Measurements from ENCODE around the gene GLYATL1B. TPM values are rescaled to one million over a fixed set of nuclear protein-coding genes. Genes with fewer than 3 reads are reported as not detected.

Gene GLYATL1B
- total and polyA plus RNA-seq, 10 of the 15 experiments (the other 5 are each of a cell fraction or from before 2014, with no cell fraction given): 0.10 to 1.7 (median 0.24) TPM; not detected in 4

DNA sequence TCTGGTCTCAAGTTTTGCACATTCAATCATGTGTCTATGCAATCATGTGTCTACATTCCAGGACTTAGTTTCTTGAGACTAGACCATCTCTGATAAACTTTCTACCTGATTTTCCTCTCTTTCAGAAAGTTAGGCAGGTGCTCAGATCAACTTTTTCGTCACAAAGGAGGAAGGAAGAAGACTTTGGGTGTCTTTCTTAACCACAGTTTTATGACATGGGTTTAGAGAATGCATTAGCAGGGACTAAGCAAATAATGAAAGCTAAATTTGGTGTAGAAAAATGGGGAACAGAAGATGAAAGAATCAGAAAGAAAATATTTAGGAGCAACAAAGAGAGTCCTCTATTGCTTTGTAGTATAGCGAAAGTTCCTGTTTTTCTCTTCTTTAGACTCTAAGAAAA is 7.7 kb upstream of the GLYATL1B start (continued):
- TF ChIP-seq YBX1 (IDR thresholded peaks at IDR 0.05) (no peak), CBX5 (IDR thresholded peaks at IDR 0.05; ENCODE audit: low read depth) (no peak), CREM (IDR thresholded peaks at IDR 0.05; ENCODE audit: low read depth) (peak; percentile 39; the same call in 1 of the 2 replicates), POLR2AphosphoS5 (IDR thresholded peaks at IDR 0.05; ENCODE audit: low read length) (no peak), HCFC1 (IDR thresholded peaks at IDR 0.05; ENCODE audit: low read length) (no peak), PAX8 (IDR thresholded peaks at IDR 0.05) (no peak), CBX3 (IDR thresholded peaks at IDR 0.05; ENCODE audit: borderline replicate concordance, low read depth) (no peak), ZNF274 (IDR thresholded peaks at IDR 0.05; ENCODE audit: insufficient read depth, insufficient read length) (no peak)
- TF ChIP-seq, protein P1, sequence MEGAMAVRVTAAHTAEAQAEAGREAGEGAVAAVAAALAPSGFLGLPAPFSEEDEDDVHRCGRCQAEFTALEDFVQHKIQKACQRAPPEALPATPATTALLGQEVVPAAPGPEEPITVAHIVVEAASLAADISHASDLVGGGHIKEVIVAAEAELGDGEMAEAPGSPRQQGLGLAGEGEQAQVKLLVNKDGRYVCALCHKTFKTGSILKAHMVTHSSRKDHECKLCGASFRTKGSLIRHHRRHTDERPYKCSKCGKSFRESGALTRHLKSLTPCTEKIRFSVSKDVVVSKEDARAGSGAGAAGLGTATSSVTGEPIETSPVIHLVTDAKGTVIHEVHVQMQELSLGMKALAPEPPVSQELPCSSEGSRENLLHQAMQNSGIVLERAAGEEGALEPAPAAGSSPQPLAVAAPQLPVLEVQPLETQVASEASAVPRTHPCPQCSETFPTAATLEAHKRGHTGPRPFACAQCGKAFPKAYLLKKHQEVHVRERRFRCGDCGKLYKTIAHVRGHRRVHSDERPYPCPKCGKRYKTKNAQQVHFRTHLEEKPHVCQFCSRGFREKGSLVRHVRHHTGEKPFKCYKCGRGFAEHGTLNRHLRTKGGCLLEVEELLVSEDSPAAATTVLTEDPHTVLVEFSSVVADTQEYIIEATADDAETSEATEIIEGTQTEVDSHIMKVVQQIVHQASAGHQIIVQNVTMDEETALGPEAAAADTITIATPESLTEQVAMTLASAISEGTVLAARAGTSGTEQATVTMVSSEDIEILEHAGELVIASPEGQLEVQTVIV (IDR thresholded peaks at IDR 0.05; ENCODE audit: borderline replicate concordance, partially characterized antibody): no peak
- TF ChIP-seq, protein P2, sequence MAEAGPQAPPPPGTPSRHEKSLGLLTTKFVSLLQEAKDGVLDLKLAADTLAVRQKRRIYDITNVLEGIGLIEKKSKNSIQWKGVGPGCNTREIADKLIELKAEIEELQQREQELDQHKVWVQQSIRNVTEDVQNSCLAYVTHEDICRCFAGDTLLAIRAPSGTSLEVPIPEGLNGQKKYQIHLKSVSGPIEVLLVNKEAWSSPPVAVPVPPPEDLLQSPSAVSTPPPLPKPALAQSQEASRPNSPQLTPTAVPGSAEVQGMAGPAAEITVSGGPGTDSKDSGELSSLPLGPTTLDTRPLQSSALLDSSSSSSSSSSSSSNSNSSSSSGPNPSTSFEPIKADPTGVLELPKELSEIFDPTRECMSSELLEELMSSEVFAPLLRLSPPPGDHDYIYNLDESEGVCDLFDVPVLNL (IDR thresholded peaks at IDR 0.05; ENCODE audit: low read depth, low read length): no peak
- TF ChIP-seq, protein P3, sequence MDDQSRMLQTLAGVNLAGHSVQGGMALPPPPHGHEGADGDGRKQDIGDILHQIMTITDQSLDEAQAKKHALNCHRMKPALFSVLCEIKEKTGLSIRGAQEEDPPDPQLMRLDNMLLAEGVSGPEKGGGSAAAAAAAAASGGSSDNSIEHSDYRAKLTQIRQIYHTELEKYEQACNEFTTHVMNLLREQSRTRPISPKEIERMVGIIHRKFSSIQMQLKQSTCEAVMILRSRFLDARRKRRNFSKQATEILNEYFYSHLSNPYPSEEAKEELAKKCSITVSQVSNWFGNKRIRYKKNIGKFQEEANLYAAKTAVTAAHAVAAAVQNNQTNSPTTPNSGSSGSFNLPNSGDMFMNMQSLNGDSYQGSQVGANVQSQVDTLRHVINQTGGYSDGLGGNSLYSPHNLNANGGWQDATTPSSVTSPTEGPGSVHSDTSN (IDR thresholded peaks at IDR 0.05; ENCODE audit: insufficient replicate concordance, low read depth, low read length): no peak
- TF ChIP-seq, protein P4, sequence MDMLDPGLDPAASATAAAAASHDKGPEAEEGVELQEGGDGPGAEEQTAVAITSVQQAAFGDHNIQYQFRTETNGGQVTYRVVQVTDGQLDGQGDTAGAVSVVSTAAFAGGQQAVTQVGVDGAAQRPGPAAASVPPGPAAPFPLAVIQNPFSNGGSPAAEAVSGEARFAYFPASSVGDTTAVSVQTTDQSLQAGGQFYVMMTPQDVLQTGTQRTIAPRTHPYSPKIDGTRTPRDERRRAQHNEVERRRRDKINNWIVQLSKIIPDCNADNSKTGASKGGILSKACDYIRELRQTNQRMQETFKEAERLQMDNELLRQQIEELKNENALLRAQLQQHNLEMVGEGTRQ (IDR thresholded peaks at IDR 0.05; ENCODE audit: borderline replicate concordance, low read depth, low read length): no peak
- TF ChIP-seq, protein P5, sequence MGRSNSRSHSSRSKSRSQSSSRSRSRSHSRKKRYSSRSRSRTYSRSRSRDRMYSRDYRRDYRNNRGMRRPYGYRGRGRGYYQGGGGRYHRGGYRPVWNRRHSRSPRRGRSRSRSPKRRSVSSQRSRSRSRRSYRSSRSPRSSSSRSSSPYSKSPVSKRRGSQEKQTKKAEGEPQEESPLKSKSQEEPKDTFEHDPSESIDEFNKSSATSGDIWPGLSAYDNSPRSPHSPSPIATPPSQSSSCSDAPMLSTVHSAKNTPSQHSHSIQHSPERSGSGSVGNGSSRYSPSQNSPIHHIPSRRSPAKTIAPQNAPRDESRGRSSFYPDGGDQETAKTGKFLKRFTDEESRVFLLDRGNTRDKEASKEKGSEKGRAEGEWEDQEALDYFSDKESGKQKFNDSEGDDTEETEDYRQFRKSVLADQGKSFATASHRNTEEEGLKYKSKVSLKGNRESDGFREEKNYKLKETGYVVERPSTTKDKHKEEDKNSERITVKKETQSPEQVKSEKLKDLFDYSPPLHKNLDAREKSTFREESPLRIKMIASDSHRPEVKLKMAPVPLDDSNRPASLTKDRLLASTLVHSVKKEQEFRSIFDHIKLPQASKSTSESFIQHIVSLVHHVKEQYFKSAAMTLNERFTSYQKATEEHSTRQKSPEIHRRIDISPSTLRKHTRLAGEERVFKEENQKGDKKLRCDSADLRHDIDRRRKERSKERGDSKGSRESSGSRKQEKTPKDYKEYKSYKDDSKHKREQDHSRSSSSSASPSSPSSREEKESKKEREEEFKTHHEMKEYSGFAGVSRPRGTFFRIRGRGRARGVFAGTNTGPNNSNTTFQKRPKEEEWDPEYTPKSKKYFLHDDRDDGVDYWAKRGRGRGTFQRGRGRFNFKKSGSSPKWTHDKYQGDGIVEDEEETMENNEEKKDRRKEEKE (IDR thresholded peaks at IDR 0.05): no peak

Measured in GM12878 (cell line).